Stomach (tissue), 9 donors: ENCODE measurements around the gene FTH1. TPM values are rescaled to one million over a fixed set of nuclear protein-coding genes. Genes with fewer than 3 reads are reported as not detected.
"Not testable (repeated sequence)": the region's sequence is repeated elsewhere in the genome, so short reads cannot be mapped to it uniquely, and the experiment has no call there.

Source experiments
- DNase-seq, 2 donors: peaks; one replicate each; pipeline versions ENCODE4 v3.0.0 to v3.0.0-alpha.2; 2013 to 2019
- H3K27ac ChIP-seq, 5 donors: fragments of 200-600 bp in 4 of 5; sonication (generic) in 4 of 5; one replicate each; pipeline ENCODE4 v1.5.1; 2013 to 2019; ENCODE audit warnings: mild to moderate bottlenecking in 1 of 5, moderate library complexity in 1 of 5
- H3K27me3 ChIP-seq, 3 donors: fragments of 200-600 bp; sonication (generic); one replicate each; pipeline ENCODE4 v1.5.1; 2017 to 2019; ENCODE audit warnings: mixed run types in 1 of 3
- H3K36me3 ChIP-seq, 4 donors: fragments of 200-600 bp; sonication (generic); 1 replicate in 3 of 4; 2 replicates in 1 of 4; pipeline ENCODE4 v1.5.1; 2016 to 2019
- H3K4me1 ChIP-seq, 4 donors: fragments of 200-600 bp; sonication (generic); one replicate each; pipeline ENCODE4 v1.5.1; 2016 to 2019
- H3K4me3 ChIP-seq, 4 donors: fragments of 200-600 bp; sonication (generic) in 3 of 4; one replicate each; pipeline ENCODE4 v1.5.1; 2016 to 2019; ENCODE audit warnings: mild to moderate bottlenecking in 1 of 4
- H3K9me3 ChIP-seq, 4 donors: fragments of 200-600 bp; sonication (generic); one replicate each; pipeline ENCODE4 v1.5.1; 2016 to 2019
- EP300 ChIP-seq: sonication (generic); formaldehyde crosslinking; IDR thresholded peaks from one replicate; pipeline ENCODE4 v1.6.1; 2017; ENCODE audit warnings: antibody characterized with exemption
- POLR2A ChIP-seq, 4 donors: fragments of 450-650 bp; IDR thresholded peaks; one replicate each; pipeline ENCODE4 v1.6.1; 2016; ENCODE audit warnings: antibody characterized with exemption in 4 of 4, control low read depth in 2 of 4, mild to moderate bottlenecking in 1 of 4, moderate library complexity in 1 of 4
- POLR2AphosphoS5 ChIP-seq, 3 donors: sonication (generic); formaldehyde crosslinking; IDR thresholded peaks; one replicate each; pipeline ENCODE4 v1.6.1; 2016; ENCODE audit warnings: antibody characterized with exemption in 3 of 3
- WGBS, 5 donors: extraction: QIAGEN DNeasy Blood & Tissue Kit in 3 of 5; methylation state at CpG; one replicate each; pipeline versions ENCODE4 v1.1.5 to v1.1.7; 2013 to 2018; 5-methylcytosine and 5-hydroxymethylcytosine counted together
- intact Hi-C: fragments of 100-400 bp; cut with DNase I; formaldehyde crosslinking; loops from one replicate; pipeline ENCODE4 v1.15.1; 2023; ENCODE audit warnings: low total_unique reads
- polyA plus RNA-seq, 3 donors: library from polyadenylated mRNA; stranded (reverse); fragments of 200-250 nt; gene quantifications; one replicate each; pipeline ENCODE4 v1.2.3, GENCODE V29; 2013
- total RNA-seq, 5 donors: library from RNA; depleted of rRNA; stranded (reverse); fragments of >200 nt; gene quantifications; one replicate each; pipeline versions ENCODE4 v1.1.0 to v1.2.3, GENCODE V29; 2014 to 2016
- TF ChIP-seq, protein P1 (sequence below), 7 experiments: fragments of 450-650 bp in 4 of 7; fragments of 200-600 bp in 3 of 7; sonication (generic) in 3 of 7; IDR thresholded peaks; one replicate each; pipeline ENCODE4 v1.5.1; 2016 to 2019; ENCODE audit warnings: antibody characterized with exemption in 7 of 7, control low read depth in 2 of 7, mild to moderate bottlenecking in 1 of 7
- donor health status: healthy with polysubstance abuse.
- donor health status: Bipolar disorder and iron deficiency.
- donor health status: healthy.

FTH1 gene
- total and polyA plus RNA-seq, 8 donors, result 703 to 8,523 (median 2,035) TPM

- Histone ChIP-seq H3K36me3 (peaks cover 20 to 52% (median 41%) of the 10 kb centered on the region in 4 donors), H3K4me1 (peaks cover 58 to 75% (median 72%) of the 10 kb centered on the region in 4 donors), H3K4me3 (peak overlapping the region; percentile 94 to 98 (median 96)), H3K27ac (peak overlapping the region in 4 of 5 donors; percentile 99 to 100 (median 100))
- peak in 2 of 3 donors; percentile 48 to 54 for TF ChIP-seq POLR2AphosphoS5 (IDR thresholded peaks at IDR 0.05)
- H3K9me3 ChIP-seq, DNase-seq, H3K27me3 ChIP-seq, intact Hi-C loops: not testable (repeated sequence)
- WGBS, 5 donors, result 31 to 53% (median 40%) methylated on average over 9 of the region's 9 CpGs
Observed at GRCh38 chr11:61964666-61965271, 2.7 kb downstream of the FTH1 start.

DNA sequence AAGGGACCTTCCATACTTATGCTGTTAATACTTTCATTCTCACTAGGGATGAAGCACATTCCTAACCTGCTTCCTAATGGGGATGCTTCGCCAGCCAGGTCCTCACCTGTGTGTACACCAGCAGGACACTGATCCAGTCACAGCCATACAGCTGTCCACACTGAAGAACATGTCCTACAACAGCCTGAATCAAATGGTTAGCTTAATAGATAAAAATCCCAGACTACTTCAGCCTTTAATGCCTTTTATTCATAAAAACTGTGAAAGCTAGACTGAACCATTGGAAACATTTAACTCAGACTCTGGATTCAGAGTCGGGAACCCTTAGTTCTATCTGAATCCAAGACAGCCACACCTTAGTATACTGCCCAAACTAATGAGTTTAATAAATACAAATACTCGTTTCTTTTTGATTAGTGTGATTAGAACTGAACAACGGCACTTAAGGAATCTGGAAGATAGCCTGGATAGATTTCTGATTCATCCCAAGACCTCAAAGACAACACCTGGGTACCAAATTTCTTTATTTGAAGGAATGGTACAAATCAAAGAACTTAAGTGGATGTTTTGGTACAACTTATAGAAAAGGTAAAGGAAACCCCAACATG, 3.3 kb downstream of the FTH1 start:
- TF ChIP-seq, protein P1, sequence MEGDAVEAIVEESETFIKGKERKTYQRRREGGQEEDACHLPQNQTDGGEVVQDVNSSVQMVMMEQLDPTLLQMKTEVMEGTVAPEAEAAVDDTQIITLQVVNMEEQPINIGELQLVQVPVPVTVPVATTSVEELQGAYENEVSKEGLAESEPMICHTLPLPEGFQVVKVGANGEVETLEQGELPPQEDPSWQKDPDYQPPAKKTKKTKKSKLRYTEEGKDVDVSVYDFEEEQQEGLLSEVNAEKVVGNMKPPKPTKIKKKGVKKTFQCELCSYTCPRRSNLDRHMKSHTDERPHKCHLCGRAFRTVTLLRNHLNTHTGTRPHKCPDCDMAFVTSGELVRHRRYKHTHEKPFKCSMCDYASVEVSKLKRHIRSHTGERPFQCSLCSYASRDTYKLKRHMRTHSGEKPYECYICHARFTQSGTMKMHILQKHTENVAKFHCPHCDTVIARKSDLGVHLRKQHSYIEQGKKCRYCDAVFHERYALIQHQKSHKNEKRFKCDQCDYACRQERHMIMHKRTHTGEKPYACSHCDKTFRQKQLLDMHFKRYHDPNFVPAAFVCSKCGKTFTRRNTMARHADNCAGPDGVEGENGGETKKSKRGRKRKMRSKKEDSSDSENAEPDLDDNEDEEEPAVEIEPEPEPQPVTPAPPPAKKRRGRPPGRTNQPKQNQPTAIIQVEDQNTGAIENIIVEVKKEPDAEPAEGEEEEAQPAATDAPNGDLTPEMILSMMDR (IDR thresholded peaks at IDR 0.05), result no peak
- TF ChIP-seq POLR2AphosphoS5 (IDR thresholded peaks at IDR 0.05), result peak in 2 of 3 donors; percentile 46 to 59
- no peak for TF ChIP-seq POLR2A (IDR thresholded peaks at IDR 0.05)
- no peak for DNase-seq
- Histone ChIP-seq H3K9me3 (no peaks in the 10 kb centered on the region), H3K27ac (peak overlapping the region; percentile 57 to 100 (median 99)), H3K4me1 (peaks cover 53 to 71% (median 67%) of the 10 kb centered on the region in 4 donors), H3K4me3 (peak overlapping the region; percentile 94 to 98 (median 96)), H3K36me3 (peaks cover 20 to 58% (median 44%) of the 10 kb centered on the region in 4 donors), H3K27me3 (no peaks in the 10 kb centered on the region)
- intact Hi-C loops, result no loop called here
- 39 to 57% (median 49%) methylated on average over 4 of the region's 4 CpGs for WGBS, 5 donors

- Histone ChIP-seq H3K4me3 (peak overlapping the region in 2 of 4 donors; percentile 96), H3K9me3 (no peaks in the 10 kb centered on the region), H3K27me3 (no peaks in the 10 kb centered on the region), H3K4me1 (peaks cover 47 to 71% (median 60%) of the 10 kb centered on the region in 4 donors), H3K36me3 (peaks cover 20 to 61% (median 46%) of the 10 kb centered on the region in 4 donors), H3K27ac (peak overlapping the region; percentile 57 to 100 (median 99))
- peak in 1 of 2 donors; percentile 44 for DNase-seq
- 39 to 60% (median 51%) methylated on average over 10 of the region's 10 CpGs for WGBS, 5 donors
- TF ChIP-seq POLR2AphosphoS5 (IDR thresholded peaks at IDR 0.05), result peak in 1 of 3 donors; percentile 43
- TF ChIP-seq, protein P1 (IDR thresholded peaks at IDR 0.05), result no peak
- intact Hi-C loops, result no loop called here
Observed at GRCh38 chr11:61963282-61964057, 4.0 kb downstream of the FTH1 start.

- 88 to 100% (median 93%) methylated on average over 1 to 3 of the region's 3 CpGs for WGBS, 5 donors
- TF ChIP-seq POLR2AphosphoS5 (IDR thresholded peaks at IDR 0.05) (peak in 2 of 3 donors; percentile 4 to 47), POLR2A (IDR thresholded peaks at IDR 0.05) (no peak)
- Histone ChIP-seq H3K27me3 (no peaks in the 10 kb centered on the region), H3K4me1 (peaks cover 42 to 72% (median 57%) of the 10 kb centered on the region in 4 donors), H3K36me3 (peaks cover 20 to 61% (median 51%) of the 10 kb centered on the region in 4 donors), H3K4me3 (peak overlapping the region in 1 of 4 donors; percentile 8), H3K9me3 (no peaks in the 10 kb centered on the region), H3K27ac (peak overlapping the region; percentile 57 to 100 (median 99))
- intact Hi-C loops, result no loop called here
- no peak for DNase-seq
Observed at GRCh38 chr11:61963016-61963281, 4.5 kb downstream of the FTH1 start.

DNA sequence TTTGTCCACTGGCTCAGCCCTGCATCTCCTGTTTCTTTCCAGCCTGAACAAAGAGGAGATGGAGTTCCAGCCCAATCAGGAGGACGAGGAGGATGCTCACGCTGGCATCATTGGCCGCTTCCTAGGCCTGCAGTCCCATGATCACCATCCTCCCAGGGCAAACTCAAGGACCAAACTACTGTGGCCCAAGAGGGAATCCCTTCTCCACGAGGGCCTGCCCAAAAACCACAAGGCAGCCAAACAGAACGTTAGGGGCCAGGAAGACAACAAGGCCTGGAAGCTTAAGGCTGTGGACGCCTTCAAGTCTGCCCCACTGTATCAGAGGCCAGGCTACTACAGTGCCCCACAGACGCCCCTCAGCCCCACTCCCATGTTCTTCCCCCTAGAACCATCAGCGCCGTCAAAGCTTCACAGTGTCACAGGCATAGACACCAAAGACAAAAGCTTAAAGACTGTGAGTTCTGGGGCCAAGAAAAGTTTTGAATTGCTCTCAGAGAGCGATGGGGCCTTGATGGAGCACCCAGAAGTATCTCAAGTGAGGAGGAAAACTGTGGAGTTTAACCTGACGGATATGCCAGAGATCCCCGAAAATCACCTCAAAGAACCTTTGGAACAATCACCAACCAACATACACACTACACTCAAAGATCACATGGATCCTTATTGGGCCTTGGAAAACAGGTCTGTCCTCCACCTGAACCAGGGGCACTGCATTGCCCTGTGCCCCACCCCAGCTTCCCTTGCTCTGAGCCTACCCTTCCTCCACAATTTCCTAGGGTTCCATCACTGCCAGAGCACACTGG, 5.0 kb downstream of the FTH1 start:
- WGBS, 5 donors, result 79 to 84% (median 81%) methylated on average over 12 of the region's 12 CpGs
- Histone ChIP-seq H3K27ac (peak overlapping the region; percentile 57 to 100 (median 99)), H3K9me3 (no peaks in the 10 kb centered on the region), H3K4me1 (peaks cover 42 to 72% (median 54%) of the 10 kb centered on the region in 4 donors), H3K27me3 (no peaks in the 10 kb centered on the region), H3K36me3 (peaks cover 20 to 61% (median 52%) of the 10 kb centered on the region in 4 donors), H3K4me3 (peak overlapping the region in 1 of 4 donors; percentile 8)
- no peak for DNase-seq
- intact Hi-C loops, result no loop called here
- TF ChIP-seq, protein P1 (IDR thresholded peaks at IDR 0.05), result no peak
- TF ChIP-seq EP300 (no peak), POLR2AphosphoS5 (IDR thresholded peaks at IDR 0.05) (no peak), POLR2A (IDR thresholded peaks at IDR 0.05) (no peak)
